ENCODE results near the gene CACNG4.

CACNG4 gene

GRCh38 chr17:67008101-67008500, 43.6 kb downstream of the CACNG4 start:
- peaks cover 7% of the 10 kb centered on the region for H3K36me3 Mint-ChIP-seq (ENCODE audit: low read depth)
- H3K27ac Mint-ChIP-seq: no peak overlapping the region
- H3K4me1 Mint-ChIP-seq: no peaks in the 10 kb centered on the region
- H3K4me3 Mint-ChIP-seq: no peak overlapping the region
- peaks cover 8% of the 10 kb centered on the region for H3K27me3 Mint-ChIP-seq (ENCODE audit: low read depth)
- TF ChIP-seq CTCF (IDR thresholded peaks at IDR 0.05; ENCODE audit: unreplicated experiment in 3 of 3): no peak
- H3K9me3 Mint-ChIP-seq: peaks cover 7% of the 10 kb centered on the region

DNA sequence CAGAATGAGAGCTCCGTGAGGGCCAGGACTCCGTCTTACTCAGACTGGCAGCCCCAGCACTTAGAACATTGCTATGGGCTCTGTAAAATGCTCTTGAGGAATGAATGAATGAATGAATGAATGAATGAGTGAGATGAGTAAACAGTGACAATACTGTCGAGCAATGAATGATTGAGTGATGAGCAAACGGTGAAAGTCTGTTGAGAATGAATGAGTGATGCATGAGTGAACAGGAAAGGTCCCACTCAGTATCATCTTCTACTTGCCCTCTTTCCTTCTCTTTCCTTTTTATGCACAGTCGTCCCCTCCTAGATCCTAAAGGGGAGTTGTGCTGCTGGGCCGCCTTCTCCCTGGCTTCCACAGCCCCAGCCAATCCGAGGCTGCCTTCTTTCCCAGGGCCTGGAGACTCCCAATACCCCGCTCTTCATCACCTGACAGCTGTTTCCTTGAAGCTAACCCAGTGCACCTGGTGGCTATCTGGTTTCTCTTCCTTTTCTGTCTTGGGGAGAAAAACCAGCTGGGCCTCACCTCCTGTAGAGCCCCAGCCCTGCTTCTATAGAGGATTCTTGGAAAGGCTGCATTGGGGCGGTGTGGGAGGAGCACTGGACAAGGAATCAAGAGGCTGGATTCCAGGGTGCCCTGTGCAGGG, 47.1 kb downstream of the CACNG4 start:
- Mint-ChIP-seq H3K27ac (no peak overlapping the region), H3K4me1 (peaks cover 8% of the 10 kb centered on the region), H3K9me3 (peaks cover 7% of the 10 kb centered on the region), H3K36me3 (ENCODE audit: low read depth) (peaks cover 7% of the 10 kb centered on the region), H3K4me3 (no peak overlapping the region), H3K27me3 (ENCODE audit: low read depth) (peaks cover 8% of the 10 kb centered on the region)
- TF ChIP-seq CTCF (IDR thresholded peaks at IDR 0.05; ENCODE audit: unreplicated experiment in 3 of 3): no peak

- H3K36me3 Mint-ChIP-seq (ENCODE audit: low read depth): peaks cover 5% of the 10 kb centered on the region
- peaks cover 12% of the 10 kb centered on the region for H3K27me3 Mint-ChIP-seq (ENCODE audit: low read depth)
- TF ChIP-seq CTCF (IDR thresholded peaks at IDR 0.05; ENCODE audit: unreplicated experiment in 3 of 3): no peak
- H3K27ac Mint-ChIP-seq: no peak overlapping the region
- peaks cover 15% of the 10 kb centered on the region for H3K4me1 Mint-ChIP-seq
- peaks cover 5% of the 10 kb centered on the region for H3K9me3 Mint-ChIP-seq
- no peak overlapping the region for H3K4me3 Mint-ChIP-seq
Observed at GRCh38 chr17:67013891-67014290, 49.4 kb downstream of the CACNG4 start.

DNA sequence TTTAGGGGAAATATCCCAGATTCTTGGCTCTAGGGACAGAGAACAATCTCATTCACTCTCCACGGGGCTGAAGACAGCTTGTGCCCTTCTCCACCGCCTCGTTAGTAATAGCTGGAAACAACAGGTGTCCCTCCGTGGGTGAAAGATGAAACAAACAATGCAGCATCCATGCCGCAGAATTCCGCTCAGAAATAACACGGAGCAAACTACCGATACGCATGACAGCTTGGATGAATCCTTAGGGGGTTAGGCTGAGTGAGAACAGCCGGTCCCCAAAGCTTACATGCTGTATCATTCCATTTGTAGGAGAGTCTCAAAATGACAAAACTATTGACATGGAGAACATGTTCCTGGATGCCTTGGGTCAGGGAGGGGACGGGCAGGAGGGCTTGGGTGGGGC, 50.5 kb downstream of the CACNG4 start:
- Mint-ChIP-seq H3K9me3 (no peaks in the 10 kb centered on the region), H3K27ac (peak overlapping the region in 2 of 3 experiments; percentile 10 to 64), H3K36me3 (ENCODE audit: low read depth) (no peaks in the 10 kb centered on the region), H3K4me1 (peaks cover 15% of the 10 kb centered on the region), H3K4me3 (no peak overlapping the region), H3K27me3 (ENCODE audit: low read depth) (peaks cover 14% of the 10 kb centered on the region)
- TF ChIP-seq CTCF (IDR thresholded peaks at IDR 0.05; ENCODE audit: unreplicated experiment in 3 of 3): no peak

DNA sequence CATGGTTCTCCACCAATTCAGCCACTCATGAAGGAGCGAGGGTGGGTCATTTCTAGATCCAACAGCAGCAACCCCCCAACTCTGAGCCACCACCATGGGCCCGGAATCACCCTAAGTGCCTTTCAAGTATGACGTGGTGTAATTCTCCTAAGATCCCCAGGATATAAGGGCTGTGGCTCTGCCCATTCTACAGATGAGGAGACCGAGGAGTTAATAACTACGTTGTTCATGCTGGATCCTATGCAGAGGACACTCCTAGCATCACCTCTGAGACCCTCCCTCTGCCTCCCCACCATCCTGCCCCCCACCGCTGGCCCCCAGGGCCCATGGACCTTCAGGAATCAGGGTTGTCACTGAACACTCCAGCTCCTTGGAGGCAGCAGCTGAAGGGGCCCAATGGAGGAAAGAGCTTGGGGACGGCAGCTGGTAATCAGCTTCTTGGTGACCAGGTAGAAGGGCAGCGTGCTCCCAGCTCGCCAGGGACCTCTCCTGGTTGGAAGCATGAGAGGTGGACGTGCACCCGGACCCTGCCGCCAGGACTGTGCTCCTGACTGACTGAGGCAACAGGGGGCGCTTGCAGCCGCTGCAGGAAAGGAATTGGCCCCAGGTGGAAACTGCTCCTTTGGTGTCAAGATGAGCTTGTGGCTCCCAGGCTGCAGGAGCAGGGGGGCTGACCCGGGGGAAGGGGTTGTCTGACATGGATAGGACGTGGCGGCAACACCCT, 51.7 kb downstream of the CACNG4 start:
- Mint-ChIP-seq H3K36me3 (ENCODE audit: low read depth) (no peaks in the 10 kb centered on the region), H3K4me1 (peaks cover 15% of the 10 kb centered on the region), H3K9me3 (no peaks in the 10 kb centered on the region), H3K27me3 (ENCODE audit: low read depth) (peaks cover 14% of the 10 kb centered on the region), H3K4me3 (no peak overlapping the region), H3K27ac (no peak overlapping the region)
- TF ChIP-seq CTCF (IDR thresholded peaks at IDR 0.05; ENCODE audit: unreplicated experiment in 3 of 3): no peak

- TF ChIP-seq CTCF (IDR thresholded peaks at IDR 0.05; ENCODE audit: unreplicated experiment in 3 of 3): no peak
- Mint-ChIP-seq H3K27ac (peak overlapping the region; percentile 43 to 52 (median 46)), H3K4me1 (peaks cover 15% of the 10 kb centered on the region), H3K4me3 (no peak overlapping the region), H3K9me3 (no peaks in the 10 kb centered on the region), H3K36me3 (ENCODE audit: low read depth) (no peaks in the 10 kb centered on the region), H3K27me3 (ENCODE audit: low read depth) (peaks cover 6% of the 10 kb centered on the region)
Observed at GRCh38 chr17:67017910-67018309, 53.4 kb downstream of the CACNG4 start.

Data from nephron (organoid).